GM19468 (cell line): Measurements from ENCODE around the gene CMYA5.
"Not testable (repeated sequence)": the region's sequence is repeated elsewhere in the genome, so short reads cannot be mapped to it uniquely, and the experiment has no call there.

Source experiments
- ATAC-seq: cut with Tn5 transposase; IDR thresholded peaks from one replicate; pipeline ENCODE4 v1.9.1; 2021; ENCODE audit warnings: mild to moderate bottlenecking, moderate library complexity, moderate number of reproducible peaks; ENCODE audit not compliant: unreplicated experiment; ENCODE audit errors: extremely low read depth

CMYA5 gene

DNA sequence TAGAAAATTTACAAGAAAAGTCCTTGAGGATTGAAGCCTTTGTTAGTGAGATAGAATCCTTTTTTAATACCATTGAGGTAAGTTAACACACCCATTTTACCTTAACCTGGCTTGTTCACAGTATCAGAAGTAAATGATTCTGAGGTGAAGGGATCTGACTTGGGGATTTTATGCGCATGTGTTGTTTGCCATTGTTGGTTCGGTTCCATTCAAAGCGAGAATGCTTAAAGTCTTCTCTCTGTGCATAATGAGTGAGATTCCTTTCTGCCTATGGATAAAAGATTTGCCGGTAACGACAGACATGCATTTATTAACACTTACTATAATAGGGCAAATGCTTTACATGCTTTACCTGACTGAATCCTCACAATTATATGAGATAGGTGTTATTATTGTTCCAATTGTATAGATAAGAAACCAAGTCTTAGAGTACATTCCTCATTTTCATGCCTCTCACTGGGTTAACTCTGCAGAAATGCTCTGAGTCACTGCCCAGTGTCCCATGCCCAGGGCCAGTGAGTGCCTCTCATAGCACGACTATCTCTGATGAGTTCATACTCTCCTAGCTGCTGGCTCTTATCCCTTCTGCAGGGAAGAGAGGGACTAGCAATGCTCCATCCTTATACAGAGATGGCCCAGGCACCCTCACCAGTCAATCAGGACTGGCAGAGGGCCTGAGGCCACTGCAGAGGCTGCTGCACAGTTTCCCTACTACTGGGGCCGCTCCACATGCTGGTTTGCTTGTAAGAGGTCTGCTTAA, 54.4 kb downstream of the CMYA5 start:
- no peak for ATAC-seq

DNA sequence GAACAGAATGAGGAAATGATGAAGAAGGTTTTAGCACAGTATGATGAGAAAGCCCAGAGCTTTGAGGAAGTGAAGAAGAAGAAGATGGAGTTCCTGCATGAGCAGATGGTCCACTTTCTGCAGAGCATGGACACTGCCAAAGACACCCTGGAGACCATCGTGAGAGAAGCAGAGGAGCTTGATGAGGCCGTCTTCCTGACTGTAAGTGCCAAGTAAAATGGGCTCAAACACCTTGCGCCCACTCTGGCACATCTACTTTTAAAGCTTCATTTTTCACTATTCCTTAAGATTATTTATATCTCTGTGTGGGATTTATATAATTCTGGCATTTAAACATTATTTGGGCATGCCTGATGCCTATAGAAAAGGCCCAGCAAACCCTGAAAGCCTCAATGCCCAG, 55.6 kb downstream of the CMYA5 start:
- no peak for ATAC-seq

DNA sequence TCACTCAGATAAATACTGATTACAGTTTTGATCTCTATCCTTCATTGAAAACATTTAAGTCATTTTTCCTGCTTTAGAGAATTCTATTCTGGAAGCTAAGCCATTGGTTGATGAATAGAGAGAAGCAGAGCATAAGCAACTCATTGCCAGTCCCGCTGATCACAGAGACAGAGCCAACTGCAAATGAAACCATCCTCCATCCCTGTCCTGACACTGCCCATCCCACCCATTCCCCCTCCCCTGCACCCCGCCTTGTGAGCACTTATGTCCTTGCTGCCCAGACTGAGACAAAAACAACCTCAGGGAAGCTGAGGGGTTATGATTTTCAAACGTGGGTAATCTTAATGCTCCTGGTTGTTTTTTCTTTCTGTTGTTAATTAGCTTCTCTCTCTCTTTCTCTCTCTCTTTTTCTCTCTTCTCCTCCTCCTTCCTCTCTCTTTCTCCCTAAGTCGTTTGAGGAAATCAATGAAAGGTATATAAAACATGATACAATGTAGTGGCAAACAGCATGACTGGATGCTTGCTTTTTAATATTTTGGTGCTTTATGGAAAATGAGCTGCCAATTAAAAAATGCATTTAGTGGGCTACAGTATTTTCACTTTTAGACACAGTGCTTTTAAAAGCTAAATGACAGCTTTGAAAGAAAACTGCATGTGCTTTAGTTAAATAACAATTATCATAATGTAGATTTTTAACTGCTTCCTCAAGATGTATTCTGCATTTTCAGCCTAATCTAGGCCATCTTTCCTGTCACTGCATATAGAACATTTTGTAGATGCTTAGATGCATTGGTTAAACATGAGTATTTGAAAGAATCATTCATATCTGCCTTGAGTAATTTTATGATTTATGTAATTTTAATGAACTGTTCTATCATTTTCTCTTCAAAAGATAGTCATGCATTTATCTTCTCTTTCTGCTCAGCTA, 57.3 kb downstream of the CMYA5 start:
- ATAC-seq, result no peak

GRCh38 chr5:79750611-79751510, 61.2 kb downstream of the CMYA5 start:
- ATAC-seq, result no peak

DNA sequence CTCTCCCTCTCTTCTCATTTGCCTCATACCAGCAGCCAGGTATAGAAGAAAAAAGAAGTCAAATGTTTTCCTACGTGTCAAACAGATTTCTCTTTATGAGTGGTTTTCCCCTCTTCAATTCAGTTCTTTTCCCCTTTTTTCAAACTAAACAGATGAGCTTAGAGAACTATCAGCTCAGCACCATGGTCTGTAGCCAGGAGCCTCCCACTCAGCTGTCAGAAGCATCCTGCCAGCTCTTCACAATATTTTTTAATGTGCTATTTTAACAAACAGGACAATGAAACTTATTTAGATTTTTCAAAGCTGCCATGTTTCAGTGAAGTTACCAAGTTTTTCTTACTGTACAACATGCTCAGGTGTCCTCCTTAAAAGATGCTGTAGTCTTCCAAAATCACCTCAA, 63.5 kb downstream of the CMYA5 start:
- ATAC-seq, result no peak

DNA sequence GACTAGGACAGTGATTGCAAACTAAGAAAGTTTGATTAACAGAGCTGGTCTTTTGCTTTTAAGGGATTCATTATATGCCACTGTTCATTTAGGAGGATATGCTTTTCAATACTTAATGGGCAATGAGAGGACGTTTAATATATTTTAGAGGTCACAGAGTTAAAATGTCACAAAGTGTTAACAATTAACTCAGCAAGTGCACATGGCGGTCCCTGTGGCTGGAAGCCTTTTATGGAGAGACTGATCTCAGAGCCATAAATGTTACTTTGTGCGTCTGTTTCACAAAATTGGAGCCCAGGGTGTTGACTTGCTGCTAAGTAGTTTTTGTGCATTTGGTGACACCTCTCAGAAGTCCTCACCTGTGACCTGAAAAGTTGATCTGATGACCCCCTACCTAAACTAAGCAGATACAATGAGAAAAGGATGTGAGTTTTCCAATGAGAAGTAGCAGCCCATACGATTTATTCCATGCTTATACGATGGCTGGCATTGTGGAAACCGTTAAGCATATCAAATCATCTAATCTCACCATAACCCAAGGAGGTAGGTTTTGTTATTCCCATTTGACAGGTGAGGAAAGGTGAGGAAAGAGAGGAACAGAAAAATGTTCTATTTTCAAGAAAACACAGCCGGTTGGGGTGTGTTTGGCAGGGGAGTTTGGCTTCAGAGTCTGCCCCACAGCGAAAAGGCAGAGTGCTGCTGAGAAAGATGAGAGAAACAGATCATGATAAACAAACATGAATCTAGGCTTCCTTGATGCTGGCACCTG, 64.4 kb downstream of the CMYA5 start:
- ATAC-seq, result no peak

DNA sequence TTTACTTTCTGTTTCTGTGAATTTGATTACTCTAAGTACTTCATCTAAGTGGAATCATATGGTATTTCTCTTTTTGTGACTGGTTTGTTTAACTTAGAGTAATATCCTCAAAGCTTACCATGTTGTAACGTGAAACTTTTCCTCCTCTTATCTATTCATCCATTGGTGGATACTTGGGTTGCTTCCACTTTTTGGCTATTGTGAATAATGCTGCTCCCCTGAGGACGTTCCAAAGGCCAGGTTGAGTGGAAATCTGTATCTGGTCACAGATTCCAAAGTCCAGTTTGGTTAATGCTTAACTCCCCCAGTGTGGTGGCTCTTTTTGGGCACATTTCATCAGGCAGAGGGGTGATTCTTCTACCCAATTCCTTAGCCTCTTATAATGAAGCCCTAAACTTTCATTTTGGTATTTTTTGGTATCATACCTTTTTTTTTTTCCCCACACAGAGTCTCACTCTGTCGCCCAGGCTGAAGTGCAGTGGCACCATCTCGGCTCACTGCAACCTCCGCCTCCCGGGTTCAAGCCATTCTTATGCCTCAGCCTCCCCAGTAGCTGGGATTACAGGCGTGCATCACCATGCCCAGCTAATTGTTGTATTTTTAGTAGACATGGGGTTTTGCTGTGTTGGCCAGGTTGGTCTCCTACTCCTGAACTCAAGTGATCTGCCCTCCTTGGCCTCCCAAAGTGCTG, 65.4 kb downstream of the CMYA5 start:
- ATAC-seq, result no peak

DNA sequence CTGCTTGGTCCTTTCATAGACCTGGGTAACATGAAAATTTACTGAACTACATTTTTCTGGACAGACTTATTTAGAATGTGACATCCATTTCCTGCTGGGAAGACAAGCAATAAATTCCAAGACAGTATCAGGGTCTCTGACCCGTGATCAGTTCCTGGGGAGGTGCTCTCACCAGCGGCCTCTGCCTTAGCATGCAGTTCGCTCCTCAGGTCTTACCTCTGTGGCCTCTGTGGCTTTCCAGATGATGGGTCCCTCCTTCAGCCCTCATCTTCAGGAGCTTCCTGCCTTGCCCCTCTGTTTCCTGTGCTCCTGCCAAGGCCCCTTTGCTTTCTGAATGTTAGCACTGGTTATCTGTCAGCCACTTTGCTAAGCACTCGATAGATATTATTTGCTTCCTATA, 66.4 kb downstream of the CMYA5 start:
- ATAC-seq, result no peak

GRCh38 chr5:79759436-79759835, 69.8 kb downstream of the CMYA5 start:
- no peak for ATAC-seq

GRCh38 chr5:79759848-79760247, 70.2 kb downstream of the CMYA5 start:
- no peak for ATAC-seq

DNA sequence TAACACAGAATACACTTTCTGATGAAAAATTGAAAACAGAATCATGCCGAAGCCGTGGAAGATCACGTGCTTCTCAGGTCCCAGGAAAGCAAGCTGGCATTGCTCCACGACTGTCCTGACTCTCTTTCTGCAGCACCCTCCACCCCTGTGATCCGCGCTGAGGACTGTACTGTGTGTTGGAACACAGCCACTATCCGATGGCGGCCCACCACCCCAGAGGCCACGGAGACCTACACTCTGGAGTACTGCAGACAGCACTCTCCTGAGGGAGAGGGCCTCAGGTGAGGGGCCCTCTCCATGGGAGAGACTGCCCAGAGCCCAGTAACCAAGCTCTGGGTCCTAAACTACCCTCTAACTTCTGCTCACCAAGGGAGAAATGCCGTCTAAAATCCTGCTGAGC, 73.3 kb downstream of the CMYA5 start:
- no peak for ATAC-seq

- not testable (repeated sequence) for ATAC-seq
Observed at GRCh38 chr5:79764147-79764546, 74.5 kb downstream of the CMYA5 start.

DNA sequence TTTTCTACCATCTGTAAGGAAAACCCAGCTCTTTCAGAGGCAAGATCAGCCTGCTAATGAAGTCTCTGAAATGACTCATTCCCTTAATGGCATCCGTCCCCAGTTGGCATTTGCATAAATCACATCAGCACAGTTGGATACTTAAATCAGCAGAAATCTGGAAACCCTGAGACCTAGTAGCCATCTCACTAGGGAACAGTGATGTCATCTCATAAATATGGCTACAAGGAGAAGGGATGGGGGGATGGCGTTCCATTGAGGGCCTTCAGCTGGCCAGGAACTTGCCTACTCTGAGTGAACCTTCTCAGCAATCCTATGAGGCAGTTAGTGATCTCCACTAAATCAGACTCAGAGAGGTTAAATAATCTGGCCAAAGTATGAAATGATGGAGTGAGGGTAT, 81.8 kb downstream of the CMYA5 start:
- no peak for ATAC-seq

DNA sequence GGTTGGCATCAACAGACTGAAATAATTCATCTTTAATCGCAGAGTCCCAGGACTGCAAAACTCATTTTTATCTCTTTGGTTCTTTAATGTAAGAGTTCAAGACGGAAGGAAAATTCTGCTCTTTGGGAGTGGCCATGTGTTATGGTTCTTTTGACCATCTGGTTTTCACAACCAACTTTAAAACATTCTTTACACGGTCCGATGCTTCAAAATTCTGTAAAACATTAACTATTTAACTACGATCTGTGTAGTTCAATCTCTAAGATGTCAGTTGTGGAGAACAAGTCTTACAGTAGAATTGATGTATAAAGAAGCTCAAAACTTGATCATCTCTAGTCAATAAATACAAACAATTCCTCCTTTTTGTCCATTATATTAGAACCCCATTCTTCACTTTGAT, 83.0 kb downstream of the CMYA5 start:
- no peak for ATAC-seq

- ATAC-seq, result no peak
Observed at GRCh38 chr5:79773612-79774011, 84.0 kb downstream of the CMYA5 start.

DNA sequence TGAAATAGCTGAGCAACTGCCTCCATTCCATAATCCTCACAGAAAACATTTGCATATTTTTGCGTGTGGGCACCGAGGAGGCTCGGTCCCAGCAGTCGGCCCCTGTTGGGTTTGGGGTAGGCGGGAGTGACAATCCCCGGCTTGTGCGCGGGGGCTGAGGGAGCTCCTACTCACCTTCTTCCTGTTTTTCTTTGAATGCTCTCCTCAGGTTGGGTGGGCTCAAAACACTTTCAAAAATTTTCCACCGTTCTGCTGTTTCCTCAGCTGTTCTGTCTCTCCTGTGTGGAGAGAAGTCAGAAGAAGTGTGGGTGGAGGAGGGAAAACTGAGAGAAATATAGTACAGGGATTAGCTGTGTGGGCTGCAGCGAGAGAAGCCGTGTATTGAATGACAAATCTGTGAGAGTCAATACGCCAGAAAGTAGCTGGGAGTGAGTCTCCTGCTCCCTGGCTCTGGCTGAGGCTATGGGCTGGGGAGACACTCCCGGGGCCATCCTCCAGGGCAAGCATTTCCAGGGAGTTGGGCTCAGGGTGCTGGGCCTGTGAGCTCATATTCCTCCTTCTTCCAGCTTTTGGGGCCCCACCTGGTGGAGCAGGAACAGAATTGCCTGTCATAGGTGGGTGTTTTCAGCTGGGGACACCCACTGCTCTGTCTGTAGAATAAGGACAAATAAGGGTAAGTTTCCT, 84.7 kb downstream of the CMYA5 start:
- no peak for ATAC-seq

- no peak for ATAC-seq
Observed at GRCh38 chr5:79774855-79775237, 85.2 kb downstream of the CMYA5 start.

DNA sequence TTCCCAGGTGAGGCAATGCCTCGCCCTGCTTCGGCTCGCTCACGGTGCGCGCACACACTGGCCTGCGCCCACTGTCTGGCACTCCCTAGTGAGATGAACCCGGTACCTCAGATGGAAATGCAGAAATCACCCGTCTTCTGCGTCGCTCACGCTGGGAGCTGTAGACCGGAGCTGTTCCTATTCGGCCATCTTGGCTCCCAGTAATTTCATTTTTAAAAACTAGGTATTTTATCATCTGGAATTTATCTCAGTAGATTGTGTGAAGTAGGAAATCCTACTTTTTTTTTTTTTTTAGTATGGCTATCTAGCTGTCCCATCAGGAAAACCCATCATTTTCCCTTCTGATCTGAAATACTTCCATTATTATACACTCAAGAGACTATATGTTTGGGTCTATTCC, 95.1 kb downstream of the CMYA5 start:
- not testable (repeated sequence) for ATAC-seq

DNA sequence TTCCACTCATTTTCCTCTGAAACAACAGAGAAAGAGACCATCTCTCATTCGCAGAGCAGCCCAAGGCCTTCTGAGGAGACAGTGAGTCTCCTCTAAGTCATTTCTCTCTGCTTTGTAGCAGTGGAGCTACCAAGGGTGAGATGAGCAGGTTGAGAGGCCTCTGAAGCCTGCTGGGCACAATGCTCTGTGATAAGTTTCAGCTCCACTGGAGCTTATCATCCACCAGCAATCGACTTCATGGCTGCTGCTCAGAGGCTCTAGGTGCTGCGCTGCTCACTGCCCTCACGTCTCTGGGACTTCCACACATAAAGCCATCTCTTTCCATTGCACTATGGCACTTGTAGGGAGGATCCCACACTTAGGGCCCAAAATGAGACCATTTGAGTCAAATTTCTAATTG, 96.3 kb downstream of the CMYA5 start:
- no peak for ATAC-seq
